ENCODE measurements around the gene TMEM63B. TPM values are rescaled to one million over a fixed set of nuclear protein-coding genes. Genes with fewer than 3 reads are reported as not detected.

TMEM63B gene
- polyA plus RNA-seq, 3 donors from 2014 or later = 0.25 to 1.7 (median 1.5) TPM

GRCh38 chr6:44167567-44167966 lies 40.2 kb downstream of the TMEM63B start:
- Mint-ChIP-seq H3K27me3 (ENCODE audit: low read depth in 3 of 3) (peaks cover 3 to 12% (median 8%) of the 10 kb centered on the region in 3 donors), H3K4me1 (peaks cover 0 to 1% of the 10 kb centered on the region in 2 donors), H3K36me3 (no peaks in the 10 kb centered on the region), H3K4me3 (no peak overlapping the region), H3K9me3 (no peaks in the 10 kb centered on the region), H3K27ac (no peak overlapping the region)
- no peak for DNase-seq

- Mint-ChIP-seq H3K9me3 (no peaks in the 10 kb centered on the region), H3K4me3 (no peak overlapping the region), H3K27ac (no peak overlapping the region), H3K27me3 (ENCODE audit: low read depth in 3 of 3) (peaks cover 3 to 16% (median 6%) of the 10 kb centered on the region in 3 donors), H3K36me3 (no peaks in the 10 kb centered on the region), H3K4me1 (peaks cover 2 to 6% of the 10 kb centered on the region in 2 donors)
- DNase-seq = no peak
These were observed 41.8 kb downstream of the TMEM63B start for GRCh38 chr6:44169154-44169553.

- H3K4me3 Mint-ChIP-seq = no peak overlapping the region
- DNase-seq = no peak
- no peaks in the 10 kb centered on the region for H3K9me3 Mint-ChIP-seq
- no peaks in the 10 kb centered on the region for H3K36me3 Mint-ChIP-seq
- no peak overlapping the region for H3K27ac Mint-ChIP-seq
- H3K4me1 Mint-ChIP-seq = peaks cover 2 to 6% of the 10 kb centered on the region in 2 donors
- peaks cover 3 to 13% (median 6%) of the 10 kb centered on the region in 3 donors for H3K27me3 Mint-ChIP-seq (ENCODE audit: low read depth in 3 of 3)
These were observed 42.7 kb downstream of the TMEM63B start for GRCh38 chr6:44169886-44170570.

- Mint-ChIP-seq H3K27ac (no peak overlapping the region), H3K36me3 (no peaks in the 10 kb centered on the region), H3K4me1 (peaks cover 11 to 18% of the 10 kb centered on the region in 2 donors), H3K9me3 (no peaks in the 10 kb centered on the region), H3K4me3 (no peak overlapping the region), H3K27me3 (ENCODE audit: low read depth in 3 of 3) (peaks cover 0 to 13% (median 4%) of the 10 kb centered on the region in 3 donors)
- no peak for DNase-seq
These were observed 44.7 kb downstream of the TMEM63B start for GRCh38 chr6:44171899-44172546.

- Mint-ChIP-seq H3K4me3 (peak overlapping the region in 1 of 5 donors; percentile 21), H3K27ac (peak overlapping the region in 2 of 6 donors; percentile 17 to 64), H3K4me1 (peaks cover 16 to 26% of the 10 kb centered on the region in 2 donors), H3K36me3 (no peaks in the 10 kb centered on the region), H3K9me3 (no peaks in the 10 kb centered on the region), H3K27me3 (ENCODE audit: low read depth in 3 of 3) (peaks cover 0 to 13% (median 8%) of the 10 kb centered on the region in 3 donors)
- DNase-seq = peak; percentile 66 to 69 (median 68)
These were observed 45.6 kb downstream of the TMEM63B start for GRCh38 chr6:44172731-44173500.

- H3K27ac Mint-ChIP-seq = peak overlapping the region in 4 of 6 donors; percentile 23 to 79 (median 50)
- H3K9me3 Mint-ChIP-seq = no peaks in the 10 kb centered on the region
- H3K4me1 Mint-ChIP-seq = peaks cover 16 to 27% of the 10 kb centered on the region in 2 donors
- no peak for DNase-seq
- H3K4me3 Mint-ChIP-seq = peak overlapping the region; percentile 18 to 75 (median 49)
- H3K27me3 Mint-ChIP-seq (ENCODE audit: low read depth in 3 of 3) = peaks cover 0 to 7% (median 6%) of the 10 kb centered on the region in 3 donors
- H3K36me3 Mint-ChIP-seq = no peaks in the 10 kb centered on the region
These were observed 48.9 kb downstream of the TMEM63B start for GRCh38 chr6:44176130-44176761.

GRCh38 chr6:44176762-44177509 lies 49.6 kb downstream of the TMEM63B start:
- Mint-ChIP-seq H3K27me3 (ENCODE audit: low read depth in 3 of 3) (peaks cover 0 to 6% (median 4%) of the 10 kb centered on the region in 3 donors), H3K4me1 (peaks cover 16 to 27% of the 10 kb centered on the region in 2 donors), H3K4me3 (peak overlapping the region; percentile 49 to 75 (median 68)), H3K9me3 (no peaks in the 10 kb centered on the region), H3K36me3 (no peaks in the 10 kb centered on the region), H3K27ac (peak overlapping the region in 5 of 6 donors; percentile 34 to 85 (median 65))
- peak; percentile 68 to 77 (median 71) for DNase-seq

GRCh38 chr6:44177691-44178423 lies 50.5 kb downstream of the TMEM63B start:
- H3K27ac Mint-ChIP-seq = peak overlapping the region; percentile 7 to 85 (median 53)
- H3K4me1 Mint-ChIP-seq = peaks cover 14 to 23% of the 10 kb centered on the region in 2 donors
- no peak for DNase-seq
- H3K27me3 Mint-ChIP-seq (ENCODE audit: low read depth in 3 of 3) = peaks cover 0 to 6% (median under 1%) of the 10 kb centered on the region in 3 donors
- no peaks in the 10 kb centered on the region for H3K9me3 Mint-ChIP-seq
- no peaks in the 10 kb centered on the region for H3K36me3 Mint-ChIP-seq
- H3K4me3 Mint-ChIP-seq = peak overlapping the region in 3 of 5 donors; percentile 1 to 35 (median 10)

GRCh38 chr6:44178424-44179071 lies 51.2 kb downstream of the TMEM63B start:
- Mint-ChIP-seq H3K27me3 (ENCODE audit: low read depth in 3 of 3) (peaks cover 0 to 6% (median 0%) of the 10 kb centered on the region in 3 donors), H3K4me3 (peak overlapping the region in 1 of 5 donors; percentile 1), H3K36me3 (no peaks in the 10 kb centered on the region), H3K27ac (peak overlapping the region; percentile 7 to 85 (median 38)), H3K4me1 (peaks cover 14 to 21% of the 10 kb centered on the region in 2 donors), H3K9me3 (no peaks in the 10 kb centered on the region)
- no peak for DNase-seq

- Mint-ChIP-seq H3K9me3 (no peaks in the 10 kb centered on the region), H3K4me1 (peaks cover 14 to 21% of the 10 kb centered on the region in 2 donors), H3K27ac (peak overlapping the region in 4 of 6 donors; percentile 9 to 51 (median 28)), H3K36me3 (no peaks in the 10 kb centered on the region), H3K4me3 (peak overlapping the region in 1 of 5 donors; percentile 6), H3K27me3 (ENCODE audit: low read depth in 3 of 3) (peaks cover 0 to 6% (median 1%) of the 10 kb centered on the region in 3 donors)
- DNase-seq = no peak
These were observed 51.8 kb downstream of the TMEM63B start for GRCh38 chr6:44179072-44179536.

GRCh38 chr6:44179648-44180047 lies 52.3 kb downstream of the TMEM63B start:
- Mint-ChIP-seq H3K4me3 (no peak overlapping the region), H3K27ac (peak overlapping the region in 2 of 6 donors; percentile 19 to 51), H3K4me1 (peaks cover 14 to 21% of the 10 kb centered on the region in 2 donors), H3K36me3 (no peaks in the 10 kb centered on the region), H3K27me3 (ENCODE audit: low read depth in 3 of 3) (peaks cover 0 to 6% (median 2%) of the 10 kb centered on the region in 3 donors), H3K9me3 (no peaks in the 10 kb centered on the region)
- DNase-seq = no peak

- peaks cover 0 to 6% (median 2%) of the 10 kb centered on the region in 3 donors for H3K27me3 Mint-ChIP-seq (ENCODE audit: low read depth in 3 of 3)
- no peak for DNase-seq
- peaks cover 14 to 21% of the 10 kb centered on the region in 2 donors for H3K4me1 Mint-ChIP-seq
- H3K36me3 Mint-ChIP-seq = no peaks in the 10 kb centered on the region
- peak overlapping the region in 1 of 6 donors; percentile 67 for H3K27ac Mint-ChIP-seq
- no peak overlapping the region for H3K4me3 Mint-ChIP-seq
- H3K9me3 Mint-ChIP-seq = no peaks in the 10 kb centered on the region
These were observed 53.1 kb downstream of the TMEM63B start for GRCh38 chr6:44180406-44180805.
